Cortex of kidney (tissue), 1 donor: Measurements from ENCODE around the gene SYNPO.

ENCODE experiments used
- DNase-seq: peaks from one replicate; lab custom pipeline; 2025; lab: John Stamatoyannopoulos, UW

SYNPO gene

DNA sequence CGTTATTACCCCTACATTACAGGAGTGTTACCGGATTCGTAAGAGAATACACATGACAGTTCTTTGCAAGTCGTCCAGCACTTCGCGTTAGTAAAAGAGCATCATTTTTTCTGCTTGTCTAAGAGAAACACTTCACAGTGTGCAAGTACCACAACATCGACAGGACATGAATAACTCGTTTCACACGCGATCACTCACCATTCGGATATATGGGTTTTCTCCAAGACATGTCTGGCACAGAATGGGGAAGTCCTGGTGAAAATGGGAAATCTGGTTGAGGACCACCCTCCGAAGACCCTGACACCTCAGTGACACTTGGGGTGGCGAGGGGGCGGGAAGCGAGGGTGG lies 59.8 kb downstream of the SYNPO start:
- no peak for DNase-seq

DNA sequence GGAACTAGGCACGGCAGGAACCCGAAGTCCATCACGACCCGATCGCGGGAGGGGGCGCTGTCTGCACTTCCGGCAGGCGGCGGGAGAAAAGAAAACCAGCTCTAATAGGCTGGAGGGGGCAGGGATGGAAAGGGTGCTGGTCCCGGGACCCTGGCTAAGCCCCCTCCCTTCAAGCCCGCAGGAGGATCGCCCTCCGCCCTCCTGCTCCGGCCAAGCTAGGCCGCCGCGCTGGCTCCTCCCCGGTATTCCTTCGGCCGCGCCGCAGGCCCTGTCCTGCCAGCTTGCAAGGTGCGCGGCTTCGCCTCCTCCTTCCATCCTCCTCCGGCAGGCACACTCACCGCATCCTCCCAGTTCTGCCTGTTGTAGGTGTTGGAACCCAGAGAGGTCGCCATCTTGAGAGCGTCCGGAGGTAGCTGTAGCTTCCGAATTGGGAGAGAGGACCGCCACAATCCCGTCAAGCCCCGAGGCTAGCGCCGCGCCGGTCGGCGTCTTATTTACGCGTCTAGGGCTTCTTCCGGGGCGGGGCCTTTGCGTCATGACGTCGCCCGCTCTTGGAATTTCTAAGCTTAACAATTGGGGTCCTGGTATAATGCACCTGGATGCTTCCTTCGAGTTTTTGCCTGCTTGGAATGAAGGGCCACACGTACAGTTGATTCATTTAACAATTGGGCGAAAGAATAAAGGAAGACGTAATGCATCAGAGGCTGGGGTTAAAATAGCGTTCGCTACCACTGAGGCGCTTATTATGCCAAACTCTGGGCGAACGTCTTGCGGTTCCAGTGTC lies 60.3 kb downstream of the SYNPO start, which contains the start of gene RBM22:
Gene RBM22 (minus strand): TSS at position 469 of the 784 bp plus-strand sequence. CDS start 77 bp downstream, at position 392.
- DNase-seq, result peak; percentile 29

DNA sequence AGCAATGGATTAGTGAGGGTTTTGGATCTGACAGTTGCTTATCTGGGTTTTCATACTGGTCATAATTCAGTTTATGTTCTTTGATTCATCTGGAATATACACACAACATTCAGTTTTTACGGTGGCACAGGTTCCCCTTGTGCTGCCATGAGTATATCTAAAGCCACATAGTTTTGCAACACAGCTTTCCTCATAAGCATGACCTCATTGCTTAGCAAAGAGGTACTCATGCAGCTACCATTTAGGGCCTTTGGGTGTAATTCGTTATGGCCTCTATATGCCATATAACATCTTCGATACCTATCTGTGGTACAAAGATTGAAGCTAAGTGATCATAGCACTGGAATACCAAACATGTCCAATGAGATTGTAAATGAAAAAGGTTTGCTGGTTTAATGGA lies 63.3 kb downstream of the SYNPO start:
- DNase-seq, result no peak

DNA sequence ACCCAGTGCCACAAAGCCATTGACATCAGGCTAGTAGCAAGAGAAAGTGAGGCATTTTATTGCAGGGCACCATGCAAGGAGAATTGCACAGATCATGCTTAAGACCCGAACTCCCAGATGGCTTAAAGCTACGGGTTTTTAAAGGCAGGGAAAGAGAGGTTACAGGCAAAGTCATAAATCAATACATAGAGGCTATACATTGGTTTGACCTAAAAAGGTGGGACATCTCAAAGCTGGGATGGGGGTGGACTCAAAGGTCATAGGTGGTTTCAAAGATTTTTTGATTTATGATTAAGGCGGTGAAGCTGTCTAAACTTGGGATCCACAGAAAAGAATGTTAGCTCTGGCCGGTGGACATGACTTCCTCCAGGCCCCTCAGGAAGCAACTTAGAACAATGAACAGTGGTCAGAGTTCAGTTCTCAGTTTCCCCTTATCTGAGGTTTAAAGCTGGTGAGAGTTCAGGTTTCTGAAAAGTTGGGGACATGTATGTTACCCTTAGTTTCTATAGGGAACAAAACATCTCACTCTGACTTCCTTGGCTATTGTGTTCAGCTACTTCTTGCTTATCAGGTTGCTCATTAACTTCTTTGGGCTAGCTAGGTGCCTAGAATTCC lies 66.4 kb downstream of the SYNPO start:
- DNase-seq, result no peak
